ENCODE data around the gene PIERCE2.

- TF ChIP-seq TAF1 (IDR thresholded peaks at IDR 0.05; ENCODE audit: low read depth): no peak
- TF ChIP-seq USF1 (IDR thresholded peaks at IDR 0.05): no peak
- no peak for TF ChIP-seq REST (IDR thresholded peaks at IDR 0.05; ENCODE audit: low read depth)
- no peak for TF ChIP-seq YY1 (IDR thresholded peaks at IDR 0.05; ENCODE audit: low read depth)
- TF ChIP-seq ZBTB7A (IDR thresholded peaks at IDR 0.05; ENCODE audit: low read depth): no peak
- TF ChIP-seq MAX (IDR thresholded peaks at IDR 0.05): no peak
- TF ChIP-seq RAD21 (IDR thresholded peaks at IDR 0.05; ENCODE audit: low read depth): no peak
- no peak for TF ChIP-seq NFIC (IDR thresholded peaks at IDR 0.05)
- no peak for TF ChIP-seq EP300 (IDR thresholded peaks at IDR 0.05; ENCODE audit: borderline replicate concordance)
- no peak for TF ChIP-seq CEBPB (IDR thresholded peaks at IDR 0.05)
Observed at GRCh38 chr15:55461447-55461846, 53.2 kb downstream of the PIERCE2 start.

All from Ishikawa (cell line).